Stimulated activated CD4-positive, alpha-beta T cell treated with anti-CD3 and anti-CD28 coated beads, Interleukin-1b, Interleukin-23, amount 100 ng/mL, for 1 hour (primary cell): ENCODE results near the gene ERAP2.
"Not testable (repeated sequence)": the region's sequence is repeated elsewhere in the genome, so short reads cannot be mapped to it uniquely, and the experiment has no call there.

Experiments used
- DNase-seq, 2 donors: peaks; one replicate each; pipeline ENCODE4 v3.0.0-alpha.2; 2020; ENCODE audit warnings: low read depth in 2 of 2

The ERAP2 gene

GRCh38 chr5:96863949-96864584, 12.2 kb upstream of the ERAP2 start:
- DNase-seq, result no peak

GRCh38 chr5:96864922-96865530, 11.3 kb upstream of the ERAP2 start:
- DNase-seq, result no peak

GRCh38 chr5:96868603-96869371, 7.5 kb upstream of the ERAP2 start:
- no peak for DNase-seq

- no peak for DNase-seq
These were observed 7.0 kb upstream of the ERAP2 start for GRCh38 chr5:96869372-96869641.

GRCh38 chr5:96870094-96871026, 5.9 kb upstream of the ERAP2 start:
- no peak for DNase-seq

GRCh38 chr5:96871027-96871399, 5.3 kb upstream of the ERAP2 start:
- DNase-seq, result no peak

GRCh38 chr5:96871686-96872085, 4.6 kb upstream of the ERAP2 start:
- no peak for DNase-seq

GRCh38 chr5:96873449-96873848, 2.9 kb upstream of the ERAP2 start:
- no peak for DNase-seq

- no peak for DNase-seq
These were observed 1.7 kb upstream of the ERAP2 start for GRCh38 chr5:96874631-96875030.

GRCh38 chr5:96875791-96876291, 459 bp upstream of the ERAP2 start:
- DNase-seq, result no peak

GRCh38 chr5:96876977-96877469, 723 bp downstream of the ERAP2 start:
- DNase-seq, result not testable (repeated sequence)

GRCh38 chr5:96879665-96880064, 3.4 kb downstream of the ERAP2 start:
- DNase-seq, result no peak

- no peak for DNase-seq
These were observed 4.3 kb downstream of the ERAP2 start for GRCh38 chr5:96880444-96881164.

GRCh38 chr5:96881511-96882115, 5.3 kb downstream of the ERAP2 start:
- DNase-seq, result no peak

GRCh38 chr5:96883871-96884270, 7.6 kb downstream of the ERAP2 start:
- no peak for DNase-seq

- no peak for DNase-seq
These were observed 8.7 kb downstream of the ERAP2 start for GRCh38 chr5:96884995-96885394.

- no peak for DNase-seq
These were observed 9.4 kb downstream of the ERAP2 start for GRCh38 chr5:96885518-96886338.

GRCh38 chr5:96893342-96893741, 17.0 kb downstream of the ERAP2 start:
- no peak for DNase-seq

- no peak for DNase-seq
These were observed 20.0 kb downstream of the ERAP2 start for GRCh38 chr5:96896276-96896675.

- no peak for DNase-seq
These were observed 20.5 kb downstream of the ERAP2 start for GRCh38 chr5:96896806-96897205.
